ENCODE data around the gene SCGN.

GRCh38 chr6:25614052-25614451, 38.0 kb upstream of the SCGN start:
- TF ChIP-seq POLR2A (IDR thresholded peaks at IDR 0.05; ENCODE audit: low read depth, low read length) (no peak), POLR2AphosphoS5 (IDR thresholded peaks at IDR 0.05; ENCODE audit: low read depth, low read length) (no peak)

Data from GM12892 (cell line).